Esophagus squamous epithelium (tissue), 5 donors: ENCODE results near the gene LEKR1. TPM values are rescaled to one million over a fixed set of nuclear protein-coding genes. Genes with fewer than 3 reads are reported as not detected.

ENCODE experiments used
- DNase-seq: peaks from one replicate; lab custom pipeline; 2025; lab: John Stamatoyannopoulos, UW
- H3K27ac ChIP-seq, 4 donors: fragments of 200-600 bp; sonication (generic); one replicate each; pipeline ENCODE4 v1.5.1; 2016 to 2019; ENCODE audit warnings: mild to moderate bottlenecking in 1 of 4
- H3K27me3 ChIP-seq, 4 donors: fragments of 200-600 bp; sonication (generic); 1 replicate in 3 of 4; 2 replicates in 1 of 4; pipeline versions ENCODE4 v1.5.1 to v1.6.0; 2017 to 2021; ENCODE audit warnings: antibody characterized with exemption in 1 of 4
- H3K36me3 ChIP-seq, 3 donors: fragments of 200-600 bp; sonication (generic); one replicate each; pipeline ENCODE4 v1.5.1; 2016 to 2019
- H3K4me1 ChIP-seq, 3 donors: fragments of 200-600 bp; sonication (generic); one replicate each; pipeline ENCODE4 v1.5.1; 2017 to 2019
- H3K4me3 ChIP-seq, 4 donors: fragments of 200-600 bp; sonication (generic); 1 replicate in 3 of 4; 2 replicates in 1 of 4; pipeline ENCODE4 v1.5.1; 2016 to 2019; ENCODE audit warnings: mild to moderate bottlenecking in 2 of 4, moderate library complexity in 1 of 4
- H3K9me3 ChIP-seq, 3 donors: fragments of 200-600 bp; sonication (generic); one replicate each; pipeline ENCODE4 v1.5.1; 2016 to 2019
- POLR2A ChIP-seq, 4 donors: fragments of 450-650 bp; IDR thresholded peaks; one replicate each; pipeline ENCODE4 v1.6.1; 2017; ENCODE audit warnings: antibody characterized with exemption in 4 of 4, mild to moderate bottlenecking in 4 of 4, moderate library complexity in 3 of 4
- WGBS, 2 donors: methylation state at CpG; one replicate each; pipeline ENCODE4 v1.1.5; 2018; 5-methylcytosine and 5-hydroxymethylcytosine counted together
- intact Hi-C: fragments of 100-400 bp; cut with DNase I; formaldehyde crosslinking; loops from one replicate; pipeline ENCODE4 v1.15.0; 2022
- total RNA-seq, 4 donors: library from RNA; depleted of rRNA; stranded (reverse); fragments of >200 nt; gene quantifications; one replicate each; pipeline ENCODE4 v1.1.0, GENCODE V29; 2016
- TF ChIP-seq, protein P1 (sequence below), 6 experiments: fragments of 450-650 bp in 4 of 6; fragments of 200-600 bp in 2 of 6; sonication (generic) in 2 of 6; IDR thresholded peaks; one replicate each; pipeline ENCODE4 v1.5.1; 2016 to 2019; ENCODE audit warnings: antibody characterized with exemption in 6 of 6, mild to moderate bottlenecking in 4 of 6, moderate library complexity in 4 of 6
- donor health status: DM: yes; HTN: yes; CAD: no.

The LEKR1 gene
- total RNA-seq, 4 donors from 2014 or later = 0.15 to 1.1 (median 0.57) TPM; not detected in 1

DNA sequence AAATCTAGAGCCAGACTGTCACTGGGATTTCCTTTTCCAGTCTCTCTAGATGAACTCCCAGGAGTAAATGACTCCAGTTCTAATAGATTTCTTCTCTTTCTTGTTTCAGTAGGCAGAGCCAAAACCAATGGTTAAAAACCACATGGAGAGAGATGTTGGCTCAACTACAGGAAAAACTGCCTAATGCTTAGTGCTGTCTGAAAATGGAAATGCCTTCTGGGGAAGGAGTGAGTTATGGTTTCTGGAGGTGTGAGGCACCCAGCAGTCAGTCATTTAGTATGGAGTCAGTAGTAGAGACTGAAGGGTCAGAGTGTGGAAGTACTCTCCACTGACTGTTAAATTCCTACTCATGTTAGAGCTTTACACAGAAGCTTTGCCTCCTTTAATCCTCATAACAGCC lies 197.1 kb downstream of the LEKR1 start:
- no peaks in the 10 kb centered on the region for H3K36me3 ChIP-seq
- intact Hi-C loops = no loop called here

DNA sequence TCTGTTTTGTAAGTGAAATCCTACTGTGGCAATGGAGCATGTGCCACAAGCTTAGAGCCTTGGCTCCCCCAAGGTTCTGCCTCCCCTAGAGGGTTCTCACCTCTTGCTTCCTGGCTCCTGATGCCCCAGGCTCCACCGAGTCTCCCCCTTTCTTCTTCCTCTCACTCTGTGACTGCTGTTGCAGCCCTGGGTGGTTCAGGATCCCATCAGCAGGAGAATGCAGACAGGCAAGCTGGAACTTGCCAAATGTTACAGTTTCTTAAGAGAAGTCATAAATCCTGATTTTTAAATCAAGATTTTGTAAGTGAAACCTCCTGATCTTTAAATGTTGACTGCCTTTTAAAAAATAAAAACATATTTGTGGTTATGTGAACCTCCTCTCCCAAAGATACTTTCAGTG lies 199.9 kb downstream of the LEKR1 start:
- 18 to 19% methylated on average over 1 of the region's 1 CpG for WGBS, 2 donors
- Histone ChIP-seq H3K36me3 (no peaks in the 10 kb centered on the region), H3K27me3 (no peaks in the 10 kb centered on the region), H3K27ac (no peak overlapping the region), H3K4me3 (no peak overlapping the region), H3K9me3 (no peaks in the 10 kb centered on the region), H3K4me1 (no peaks in the 10 kb centered on the region)
- intact Hi-C loops = no loop called here
- no peak for DNase-seq
- TF ChIP-seq, protein P1, sequence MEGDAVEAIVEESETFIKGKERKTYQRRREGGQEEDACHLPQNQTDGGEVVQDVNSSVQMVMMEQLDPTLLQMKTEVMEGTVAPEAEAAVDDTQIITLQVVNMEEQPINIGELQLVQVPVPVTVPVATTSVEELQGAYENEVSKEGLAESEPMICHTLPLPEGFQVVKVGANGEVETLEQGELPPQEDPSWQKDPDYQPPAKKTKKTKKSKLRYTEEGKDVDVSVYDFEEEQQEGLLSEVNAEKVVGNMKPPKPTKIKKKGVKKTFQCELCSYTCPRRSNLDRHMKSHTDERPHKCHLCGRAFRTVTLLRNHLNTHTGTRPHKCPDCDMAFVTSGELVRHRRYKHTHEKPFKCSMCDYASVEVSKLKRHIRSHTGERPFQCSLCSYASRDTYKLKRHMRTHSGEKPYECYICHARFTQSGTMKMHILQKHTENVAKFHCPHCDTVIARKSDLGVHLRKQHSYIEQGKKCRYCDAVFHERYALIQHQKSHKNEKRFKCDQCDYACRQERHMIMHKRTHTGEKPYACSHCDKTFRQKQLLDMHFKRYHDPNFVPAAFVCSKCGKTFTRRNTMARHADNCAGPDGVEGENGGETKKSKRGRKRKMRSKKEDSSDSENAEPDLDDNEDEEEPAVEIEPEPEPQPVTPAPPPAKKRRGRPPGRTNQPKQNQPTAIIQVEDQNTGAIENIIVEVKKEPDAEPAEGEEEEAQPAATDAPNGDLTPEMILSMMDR (IDR thresholded peaks at IDR 0.05) = no peak
- no peak for TF ChIP-seq POLR2A (IDR thresholded peaks at IDR 0.05)

More for the DNA sequence above, 197.1 kb downstream of the LEKR1 start:
- no peak overlapping the region for H3K4me3 ChIP-seq
- no peak for TF ChIP-seq POLR2A (IDR thresholded peaks at IDR 0.05)
- TF ChIP-seq, protein P1 (IDR thresholded peaks at IDR 0.05) = no peak
- H3K27ac ChIP-seq = no peak overlapping the region
- DNase-seq = no peak
- H3K27me3 ChIP-seq = no peaks in the 10 kb centered on the region
- H3K9me3 ChIP-seq = no peaks in the 10 kb centered on the region
- H3K4me1 ChIP-seq = no peaks in the 10 kb centered on the region

DNA sequence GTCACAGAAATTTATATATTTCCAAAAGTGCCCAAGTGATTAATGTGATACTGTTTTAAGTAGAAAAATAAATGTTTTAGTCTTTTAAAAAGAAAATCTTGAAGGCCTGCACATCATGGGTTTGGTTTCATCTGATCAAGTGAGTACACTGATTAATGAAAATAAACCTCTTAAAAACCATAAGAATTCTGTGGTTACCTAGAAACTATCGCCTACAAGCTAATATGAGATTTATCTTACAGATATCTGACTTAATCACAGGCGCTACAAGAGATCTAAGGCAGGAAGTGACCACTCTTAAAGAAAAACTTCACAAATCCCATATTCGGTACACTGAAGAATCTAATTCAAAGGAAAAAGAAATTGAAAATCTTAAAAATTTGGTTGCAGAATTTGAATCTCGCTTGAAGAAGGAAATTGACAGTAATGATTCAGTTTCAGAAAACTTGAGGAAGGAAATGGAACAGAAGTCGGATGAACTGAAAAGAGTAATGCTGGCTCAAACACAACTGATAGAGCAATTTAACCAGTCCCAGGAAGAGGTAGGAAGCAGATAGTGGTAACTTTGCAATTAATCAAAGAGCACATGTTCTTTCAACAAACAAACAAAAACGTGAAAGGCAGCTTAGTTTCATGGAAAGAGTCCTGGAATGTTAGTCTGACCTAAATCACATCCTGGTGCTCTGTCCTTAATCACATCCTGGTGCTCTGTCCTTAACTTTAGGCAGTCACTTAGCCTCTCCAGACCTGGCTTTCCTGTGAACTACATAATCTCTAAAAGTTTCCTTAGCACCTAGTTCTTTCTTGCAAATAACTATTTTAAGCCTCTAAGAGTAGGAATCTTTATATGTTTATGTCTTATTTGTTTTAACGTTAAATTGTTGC lies 201.9 kb downstream of the LEKR1 start:
- no peaks in the 10 kb centered on the region for H3K36me3 ChIP-seq
- no peak for DNase-seq
- 60 to 62% methylated on average over 7 of the region's 7 CpGs for WGBS, 2 donors
- no peak overlapping the region for H3K4me3 ChIP-seq
- no peaks in the 10 kb centered on the region for H3K27me3 ChIP-seq
- H3K4me1 ChIP-seq = no peaks in the 10 kb centered on the region
- H3K9me3 ChIP-seq = no peaks in the 10 kb centered on the region
- no peak for TF ChIP-seq POLR2A (IDR thresholded peaks at IDR 0.05)
- TF ChIP-seq, protein P1 (IDR thresholded peaks at IDR 0.05) = no peak
- no peak overlapping the region for H3K27ac ChIP-seq
- intact Hi-C loops = no loop called here

DNA sequence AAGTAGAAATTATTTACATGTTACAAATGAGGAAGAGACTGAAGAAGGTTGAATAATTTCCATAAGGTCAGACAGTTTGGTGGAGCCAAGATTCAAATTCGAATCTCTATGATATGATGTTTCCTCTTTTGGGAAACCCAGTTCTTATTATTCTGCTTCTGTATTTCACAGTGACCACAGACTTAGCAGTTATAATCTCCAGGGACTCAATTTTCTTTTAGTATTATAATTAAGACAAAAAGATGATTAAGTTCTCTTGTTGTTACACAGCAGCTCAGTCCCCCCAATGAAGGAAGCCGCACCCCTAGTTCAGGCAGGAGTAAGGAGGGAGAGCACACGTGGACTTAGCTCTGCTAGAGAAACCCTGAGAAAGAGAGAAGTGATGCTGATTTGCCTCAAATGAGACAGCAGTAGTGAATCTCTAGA lies 203.2 kb downstream of the LEKR1 start:
- intact Hi-C loops = no loop called here
- H3K4me3 ChIP-seq = no peak overlapping the region
- TF ChIP-seq, protein P1 (IDR thresholded peaks at IDR 0.05) = no peak
- TF ChIP-seq POLR2A (IDR thresholded peaks at IDR 0.05) = no peak
- H3K27me3 ChIP-seq = no peaks in the 10 kb centered on the region
- H3K27ac ChIP-seq = no peak overlapping the region
- 63 to 73% methylated on average over 2 to 3 of the region's 3 CpGs for WGBS, 2 donors
- H3K36me3 ChIP-seq = no peaks in the 10 kb centered on the region
- no peaks in the 10 kb centered on the region for H3K9me3 ChIP-seq
- no peak for DNase-seq
- no peaks in the 10 kb centered on the region for H3K4me1 ChIP-seq

DNA sequence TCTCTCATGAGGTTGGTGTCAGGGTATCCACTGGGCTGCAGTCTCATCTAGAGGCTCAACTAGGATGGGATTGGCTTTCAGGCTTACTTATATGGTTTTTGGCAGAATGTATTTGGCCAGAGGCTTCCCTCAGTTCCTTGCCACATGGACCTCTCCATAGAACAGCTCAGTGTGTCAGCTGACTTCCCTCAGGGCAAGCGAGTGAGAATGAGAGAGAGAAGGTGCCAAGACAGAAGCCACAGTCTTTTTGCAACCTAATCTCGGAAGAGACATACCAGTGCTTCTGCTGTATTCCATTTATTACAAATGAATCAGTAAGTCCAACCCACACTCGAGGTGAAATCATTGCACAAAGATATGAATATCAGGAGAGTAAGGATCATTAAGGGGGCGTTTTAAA lies 204.6 kb downstream of the LEKR1 start:
- Histone ChIP-seq H3K4me1 (no peaks in the 10 kb centered on the region), H3K36me3 (no peaks in the 10 kb centered on the region), H3K4me3 (no peak overlapping the region), H3K9me3 (no peaks in the 10 kb centered on the region), H3K27ac (no peak overlapping the region), H3K27me3 (no peaks in the 10 kb centered on the region)
- intact Hi-C loops = no loop called here
- DNase-seq = no peak
- WGBS, 2 donors = 65 to 69% methylated on average over 3 to 4 of the region's 4 CpGs
- TF ChIP-seq, protein P1 (IDR thresholded peaks at IDR 0.05) = no peak
- no peak for TF ChIP-seq POLR2A (IDR thresholded peaks at IDR 0.05)
